Measurements from ENCODE around the gene SMC1B. TPM values are rescaled to one million over a fixed set of nuclear protein-coding genes. Genes with fewer than 3 reads are reported as not detected.

Gene SMC1B
- total RNA-seq, 1 experiment from 2014 or later: not detected

GRCh38 chr22:45418056-45418769, 4.8 kb upstream of the SMC1B start:
- no peak for DNase-seq
- no TSS peak for BruUV-seq (replicated peaks)
- intact Hi-C loops (cut with micrococcal nuclease; ENCODE audit: unreplicated experiment): no loop called here
- Mint-ChIP-seq H3K27me3 (ENCODE audit: unreplicated experiment) (no peaks in the 10 kb centered on the region), H3K4me3 (ENCODE audit: low read depth, unreplicated experiment) (no peak overlapping the region), H3K27ac (ENCODE audit: unreplicated experiment) (no peak overlapping the region), H3K4me1 (ENCODE audit: low read depth, unreplicated experiment) (no peaks in the 10 kb centered on the region), H3K9me3 (ENCODE audit: low read depth, unreplicated experiment) (no peaks in the 10 kb centered on the region), H3K36me3 (ENCODE audit: insufficient read depth, unreplicated experiment) (peaks cover 8% of the 10 kb centered on the region)
- CTCF ChIA-PET: no interaction called here
- no peak for TF ChIP-seq CTCF (IDR thresholded peaks at IDR 0.05; ENCODE audit: unreplicated experiment)

- intact Hi-C loops (cut with micrococcal nuclease; ENCODE audit: unreplicated experiment): no loop called here
- Mint-ChIP-seq H3K36me3 (ENCODE audit: insufficient read depth, unreplicated experiment) (peaks cover 9% of the 10 kb centered on the region), H3K27me3 (ENCODE audit: unreplicated experiment) (no peaks in the 10 kb centered on the region), H3K4me3 (ENCODE audit: low read depth, unreplicated experiment) (peak overlapping the region; percentile 71), H3K9me3 (ENCODE audit: low read depth, unreplicated experiment) (no peaks in the 10 kb centered on the region), H3K4me1 (ENCODE audit: low read depth, unreplicated experiment) (no peaks in the 10 kb centered on the region), H3K27ac (ENCODE audit: unreplicated experiment) (no peak overlapping the region)
- CTCF ChIA-PET: no interaction called here
- no peak for TF ChIP-seq CTCF (IDR thresholded peaks at IDR 0.05; ENCODE audit: unreplicated experiment)
- no peak for DNase-seq
- no TSS peak for BruUV-seq (replicated peaks)
Measured at GRCh38 chr22:45413013-45413367, 409 bp downstream of the SMC1B start.

GRCh38 chr22:45407793-45408192, 5.6 kb downstream of the SMC1B start:
- no TSS peak for BruUV-seq (replicated peaks)
- intact Hi-C loops (cut with micrococcal nuclease; ENCODE audit: unreplicated experiment): no loop called here
- Mint-ChIP-seq H3K36me3 (ENCODE audit: insufficient read depth, unreplicated experiment) (no peaks in the 10 kb centered on the region), H3K4me1 (ENCODE audit: low read depth, unreplicated experiment) (no peaks in the 10 kb centered on the region), H3K4me3 (ENCODE audit: low read depth, unreplicated experiment) (no peak overlapping the region), H3K27ac (ENCODE audit: unreplicated experiment) (no peak overlapping the region), H3K9me3 (ENCODE audit: low read depth, unreplicated experiment) (no peaks in the 10 kb centered on the region), H3K27me3 (ENCODE audit: unreplicated experiment) (peaks cover 13% of the 10 kb centered on the region)
- CTCF ChIA-PET: interaction anchor here (0.6 kb wide), 1 partner anchor 126 kb away, joined by 3 read pairs; no protein-coding TSS in a partner anchor
- no peak for TF ChIP-seq CTCF (IDR thresholded peaks at IDR 0.05; ENCODE audit: unreplicated experiment)
- DNase-seq: no peak

- DNase-seq: no peak
- Mint-ChIP-seq H3K27me3 (ENCODE audit: unreplicated experiment) (peaks cover 48% of the 10 kb centered on the region), H3K9me3 (ENCODE audit: low read depth, unreplicated experiment) (no peaks in the 10 kb centered on the region), H3K4me3 (ENCODE audit: low read depth, unreplicated experiment) (no peak overlapping the region), H3K36me3 (ENCODE audit: insufficient read depth, unreplicated experiment) (no peaks in the 10 kb centered on the region), H3K27ac (ENCODE audit: unreplicated experiment) (no peak overlapping the region), H3K4me1 (ENCODE audit: low read depth, unreplicated experiment) (no peaks in the 10 kb centered on the region)
- TF ChIP-seq CTCF (IDR thresholded peaks at IDR 0.05; ENCODE audit: unreplicated experiment): no peak
- intact Hi-C loops (cut with micrococcal nuclease; ENCODE audit: unreplicated experiment): no loop called here
- CTCF ChIA-PET: no interaction called here
- no TSS peak for BruUV-seq (replicated peaks)
Measured at GRCh38 chr22:45402466-45402985, 10.9 kb downstream of the SMC1B start.
